HG02610 (cell line): ENCODE data around the gene C1orf21.

Source experiments
- ATAC-seq: cut with Tn5 transposase; IDR thresholded peaks from one replicate; pipeline ENCODE4 v1.9.1; 2021; ENCODE audit warnings: mild to moderate bottlenecking, moderate library complexity; ENCODE audit not compliant: unreplicated experiment

The C1orf21 gene

DNA sequence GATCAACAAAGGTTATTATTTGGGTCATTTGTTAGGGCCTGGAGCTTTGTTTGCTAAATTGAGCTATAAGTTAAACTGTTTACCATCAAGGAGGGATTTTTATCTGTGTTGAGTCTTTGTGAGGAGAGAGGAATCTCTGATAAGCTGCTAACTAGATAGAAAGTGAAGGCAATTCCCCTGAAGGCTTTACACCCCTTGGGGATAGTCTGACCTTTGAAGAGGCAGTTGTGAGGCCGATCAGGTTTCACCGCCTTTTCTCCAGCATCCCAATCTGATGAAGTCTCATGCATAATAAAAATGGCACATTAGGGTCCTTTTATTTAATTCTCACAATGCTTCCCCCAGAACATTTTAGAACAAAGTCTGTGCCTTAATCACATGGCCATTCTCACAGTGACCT, 21.8 kb downstream of the C1orf21 start:
- no peak for ATAC-seq

DNA sequence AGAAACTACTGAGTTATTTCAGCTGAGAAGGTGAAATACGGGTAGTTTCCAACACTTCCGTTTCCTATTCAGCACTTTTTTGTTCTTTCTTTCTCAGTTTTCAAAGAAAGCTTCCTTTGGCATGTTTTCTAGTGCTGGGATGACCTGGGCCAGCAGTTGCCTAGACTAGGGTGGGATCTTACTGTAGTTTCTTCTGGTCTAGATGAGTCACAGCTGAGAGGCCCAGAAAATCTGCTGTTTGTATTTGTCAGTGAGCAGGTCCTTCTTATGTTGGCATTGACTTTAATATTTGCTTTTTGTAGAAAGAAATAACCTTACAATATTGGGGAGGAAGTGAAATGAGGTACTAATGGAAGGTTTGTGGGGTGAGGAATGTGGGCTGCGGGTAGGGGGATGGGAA, 22.2 kb downstream of the C1orf21 start:
- no peak for ATAC-seq

- no peak for ATAC-seq
These were observed 25.6 kb downstream of the C1orf21 start for GRCh38 chr1:184412472-184412871.

GRCh38 chr1:184416481-184416880, 29.7 kb downstream of the C1orf21 start:
- no peak for ATAC-seq

GRCh38 chr1:184416946-184417345, 30.1 kb downstream of the C1orf21 start:
- ATAC-seq, result no peak

GRCh38 chr1:184417916-184418315, 31.1 kb downstream of the C1orf21 start:
- no peak for ATAC-seq

- ATAC-seq, result no peak
These were observed 32.0 kb downstream of the C1orf21 start for GRCh38 chr1:184418652-184419349.

- no peak for ATAC-seq
These were observed 32.7 kb downstream of the C1orf21 start for GRCh38 chr1:184419350-184420161.

DNA sequence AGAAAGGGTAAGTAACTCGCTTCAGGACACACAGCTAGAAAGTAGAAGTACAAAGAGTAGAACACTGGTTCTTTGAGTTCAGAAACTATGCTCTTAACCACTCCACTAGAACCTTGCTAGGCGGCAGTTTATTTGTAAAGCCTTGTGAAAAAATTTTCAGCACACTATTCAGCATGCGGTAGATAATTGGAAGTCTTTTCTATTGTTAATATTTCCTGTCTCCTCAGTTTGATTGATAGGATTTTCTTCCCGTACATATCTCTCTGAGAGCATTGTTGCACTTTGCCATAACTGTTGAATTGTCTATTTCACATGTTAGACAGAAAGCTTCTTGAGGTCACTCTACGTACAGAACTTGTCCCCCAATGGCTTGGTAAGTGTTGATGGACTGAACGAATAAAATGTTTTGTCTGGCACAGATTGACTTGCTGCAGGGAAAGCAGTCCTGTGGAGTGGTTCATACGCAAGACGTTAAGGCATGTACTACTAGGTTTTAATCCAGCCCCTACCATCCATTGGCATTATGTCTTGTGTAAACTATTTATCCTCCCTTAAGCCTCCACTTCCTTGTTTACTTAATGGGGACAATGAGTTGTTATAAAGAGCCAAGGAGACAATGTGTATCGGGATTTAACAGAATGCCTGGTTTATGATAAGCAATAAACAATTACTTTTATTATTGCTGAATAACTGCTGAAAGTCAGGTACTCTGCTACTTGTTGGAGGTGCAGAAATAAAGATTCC, 35.8 kb downstream of the C1orf21 start:
- ATAC-seq, result no peak

DNA sequence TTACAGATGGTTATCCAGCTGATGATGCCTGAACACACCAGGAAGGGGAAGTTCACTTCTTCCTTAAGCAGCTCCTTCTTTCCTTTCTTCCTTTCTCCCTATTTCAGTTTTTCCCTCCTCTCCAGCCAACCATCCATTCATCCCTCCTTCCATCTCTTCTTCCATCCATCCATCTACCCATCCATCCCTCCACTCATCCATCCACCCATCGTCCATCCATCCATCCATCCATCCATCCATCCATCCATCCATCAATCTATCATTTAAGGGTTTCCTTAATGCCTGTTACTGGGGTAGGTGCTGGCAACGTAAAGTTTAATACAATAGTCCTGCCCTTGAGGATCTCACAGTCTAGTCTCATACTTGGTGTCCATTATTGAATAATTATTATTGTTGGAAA, 36.8 kb downstream of the C1orf21 start:
- no peak for ATAC-seq

DNA sequence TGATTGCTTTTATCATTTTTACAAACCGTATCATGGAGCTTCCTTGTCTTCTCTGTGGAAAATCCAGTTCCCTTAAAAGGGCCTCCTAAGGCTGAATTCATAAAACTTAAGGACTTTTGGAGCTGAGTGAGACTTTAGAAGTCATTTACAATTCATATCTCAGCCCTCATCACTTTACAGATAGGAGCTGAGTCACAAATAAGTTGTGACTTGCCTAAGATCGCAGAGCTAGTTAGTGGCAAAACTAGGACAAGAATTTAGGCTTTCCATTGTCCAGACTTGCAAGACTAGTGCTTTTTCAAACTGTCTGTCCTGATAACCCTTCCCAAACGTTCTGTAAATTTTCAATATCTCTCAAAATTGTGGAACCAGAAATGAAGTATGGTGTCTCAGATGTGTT, 37.3 kb downstream of the C1orf21 start:
- no peak for ATAC-seq

DNA sequence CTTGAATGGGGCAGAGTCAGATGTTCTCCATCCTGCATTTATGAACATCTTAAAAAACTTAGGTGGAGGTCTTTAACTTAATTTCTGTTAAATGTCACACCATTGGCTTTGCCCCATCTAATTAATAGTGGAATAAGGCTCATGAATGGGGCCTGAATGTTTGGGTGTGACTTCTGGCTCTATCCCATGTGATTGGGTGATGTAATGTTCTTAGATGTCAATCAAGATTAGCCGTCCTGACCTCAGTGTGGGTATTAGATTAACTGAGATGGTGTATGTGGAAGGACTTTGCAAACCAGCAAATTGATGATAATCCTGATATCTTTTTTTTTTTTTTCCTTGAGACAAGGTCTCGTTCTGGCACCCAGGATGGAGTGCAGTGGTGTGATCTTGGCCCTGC, 38.1 kb downstream of the C1orf21 start:
- no peak for ATAC-seq

DNA sequence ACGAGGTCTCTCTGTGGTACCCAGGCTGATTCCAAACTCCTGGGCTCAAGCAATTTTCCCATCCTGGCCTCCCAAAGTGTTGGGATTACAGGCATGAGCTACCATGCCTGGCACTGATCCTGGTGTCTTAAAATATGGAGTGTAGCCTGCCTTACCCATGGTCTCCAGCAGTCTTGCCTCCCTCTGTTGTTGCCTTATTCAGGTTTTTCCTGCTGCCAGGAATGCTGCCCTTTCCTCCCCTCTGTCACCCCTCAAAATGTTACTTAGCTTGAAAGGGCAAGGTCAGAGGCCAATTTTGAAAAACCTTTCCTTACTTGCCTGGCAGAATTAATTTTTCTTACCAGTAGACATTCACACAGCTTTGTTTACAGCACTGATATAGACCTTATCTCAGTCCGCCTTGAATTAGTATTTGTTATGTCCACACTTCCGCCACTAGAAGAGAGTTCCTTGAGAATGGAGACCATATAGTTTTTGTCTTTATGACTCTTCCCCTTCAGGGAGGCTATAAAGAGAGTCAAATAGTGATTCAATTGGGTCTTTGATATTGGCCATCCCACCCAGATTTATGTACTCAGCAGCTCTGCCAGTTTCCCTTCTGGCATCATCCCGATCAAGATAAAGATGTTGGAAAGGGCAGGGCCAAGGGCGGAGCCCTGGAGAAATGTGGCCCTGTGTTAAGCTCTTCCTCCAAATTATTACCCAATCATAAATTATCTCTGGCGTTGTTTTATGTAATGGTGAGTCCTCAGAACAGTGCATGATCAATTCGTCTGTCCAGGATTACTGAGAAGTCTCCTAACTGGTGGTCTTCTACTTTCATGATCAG, 38.8 kb downstream of the C1orf21 start:
- no peak for ATAC-seq

GRCh38 chr1:184426278-184426674, 39.4 kb downstream of the C1orf21 start:
- ATAC-seq, result no peak

GRCh38 chr1:184427722-184428121, 40.9 kb downstream of the C1orf21 start:
- no peak for ATAC-seq

- no peak for ATAC-seq
These were observed 41.8 kb downstream of the C1orf21 start for GRCh38 chr1:184428604-184429003.

DNA sequence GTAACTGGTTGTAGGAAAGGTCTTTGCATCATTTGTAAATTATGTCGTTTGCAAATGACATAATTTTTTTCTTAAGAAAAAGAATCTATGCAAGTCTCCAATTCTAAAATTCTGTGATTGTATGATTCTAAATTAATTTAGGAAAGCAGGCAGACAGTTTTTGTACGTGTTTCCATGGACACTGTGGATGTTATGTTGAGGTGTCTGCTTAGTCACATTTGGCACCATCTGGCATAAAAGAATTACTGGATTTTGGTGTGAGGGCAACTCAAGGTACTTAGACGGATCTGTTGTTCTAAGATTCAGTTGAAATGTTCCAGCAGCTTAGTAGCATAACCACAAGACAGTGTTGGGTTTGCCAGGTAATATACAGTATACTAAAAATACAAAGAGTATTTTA, 42.5 kb downstream of the C1orf21 start:
- ATAC-seq, result no peak

GRCh38 chr1:184433956-184434502, 47.2 kb downstream of the C1orf21 start:
- ATAC-seq, result no peak

DNA sequence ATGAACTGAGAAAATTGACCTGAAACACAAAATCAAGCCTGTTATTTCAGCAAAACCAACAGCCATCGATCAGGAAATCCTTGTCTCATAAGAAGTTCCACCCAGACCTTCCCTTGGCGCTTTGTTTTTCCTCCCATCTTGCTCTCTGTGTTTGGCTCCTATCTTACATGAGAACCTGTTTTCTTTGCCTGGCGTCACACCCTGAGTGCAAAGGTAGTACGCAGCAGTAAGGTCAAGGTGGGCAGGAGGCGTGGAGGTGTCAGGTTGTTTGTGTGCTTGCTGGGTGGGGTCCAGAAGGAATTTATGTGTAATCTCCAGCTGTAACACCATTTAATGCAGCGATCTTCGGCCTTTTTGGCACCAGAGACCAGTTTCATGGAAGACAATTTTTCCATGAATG, 50.5 kb downstream of the C1orf21 start:
- no peak for ATAC-seq

DNA sequence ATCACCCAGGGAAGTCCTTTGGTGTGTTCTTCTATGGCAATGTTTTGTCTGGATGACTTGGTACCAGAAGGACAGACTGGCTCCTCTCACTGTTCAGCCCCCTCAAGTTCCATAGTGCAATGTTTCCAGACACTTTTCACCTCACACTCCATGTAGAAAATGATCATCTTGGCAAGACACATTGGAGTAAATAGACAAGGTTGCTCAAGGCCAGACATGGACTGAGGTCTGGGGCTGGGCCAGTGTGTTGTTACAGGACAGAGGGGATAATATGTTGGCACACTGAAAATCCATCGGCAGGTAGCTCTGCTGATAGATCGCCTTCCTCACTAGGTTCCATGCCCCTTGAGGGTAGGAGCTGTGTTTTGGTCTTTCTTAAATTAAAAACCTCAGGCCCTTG, 51.5 kb downstream of the C1orf21 start:
- no peak for ATAC-seq

- ATAC-seq, result no peak
These were observed 55.4 kb downstream of the C1orf21 start for GRCh38 chr1:184442260-184442659.
